ENCODE measurements around the gene SLC6A18. TPM values are rescaled to one million over a fixed set of nuclear protein-coding genes. Genes with fewer than 3 reads are reported as not detected.

The SLC6A18 gene
- total RNA-seq, 1 donor from 2014 or later, result not detected

DNA sequence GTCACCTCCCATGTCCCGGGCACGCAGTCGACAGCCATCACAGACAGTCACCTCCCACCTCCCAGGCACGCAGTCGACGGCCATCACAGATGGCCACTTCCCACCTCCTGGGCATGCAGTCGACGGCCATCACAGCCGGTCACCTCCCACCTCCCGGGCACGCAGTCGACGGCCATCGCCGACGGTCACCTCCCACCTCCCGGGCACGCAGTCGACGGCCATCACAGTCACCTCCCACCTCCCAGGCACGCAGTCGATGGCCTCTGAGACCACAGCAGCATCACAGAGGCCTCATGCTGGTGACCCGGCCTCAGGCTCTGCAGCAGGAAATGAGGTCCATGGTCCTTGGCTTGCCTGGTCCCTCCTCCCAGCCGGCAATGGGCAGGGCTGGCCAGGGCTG, 29.3 kb upstream of the SLC6A18 start:
- H3K36me3 Mint-ChIP-seq (ENCODE audit: low read depth, unreplicated experiment), result no peaks in the 10 kb centered on the region
- Histone ChIP-seq H3K4me2 (ENCODE audit: low read length) (no peak overlapping the region), H4K20me1 (ENCODE audit: insufficient read depth, low read length) (no peaks in the 10 kb centered on the region), H3K4me3 (ENCODE audit: insufficient read depth, low read depth, low read length) (no peak overlapping the region), H3K27ac (ENCODE audit: low read depth, low read length) (no peak overlapping the region), H3K9ac (ENCODE audit: low read length) (no peak overlapping the region), H3K36me3 (ENCODE audit: insufficient read depth, low read length) (no peaks in the 10 kb centered on the region), H3K79me2 (ENCODE audit: insufficient read depth, low read length) (no peaks in the 10 kb centered on the region), H3K9me3 (ENCODE audit: insufficient read depth, low read depth, low read length) (no peaks in the 10 kb centered on the region), H3K4me1 (ENCODE audit: insufficient read depth, low read length) (no peaks in the 10 kb centered on the region), H3K27me3 (ENCODE audit: insufficient read depth, low read length) (peaks cover 2% of the 10 kb centered on the region), H2AFZ (ENCODE audit: low read depth, low read length) (no peak overlapping the region)
- no peak for FAIRE-seq
- no peak overlapping the region for H3K4me3 Mint-ChIP-seq (ENCODE audit: unreplicated experiment)
- no peaks in the 10 kb centered on the region for H3K4me1 Mint-ChIP-seq (ENCODE audit: low read depth, unreplicated experiment)
- H3K9me3 Mint-ChIP-seq (ENCODE audit: unreplicated experiment), result peaks cover 3% of the 10 kb centered on the region
- no peak overlapping the region for H3K27ac Mint-ChIP-seq (ENCODE audit: unreplicated experiment)
- H3K27me3 Mint-ChIP-seq (ENCODE audit: low read depth, unreplicated experiment), result peaks cover 36% of the 10 kb centered on the region
- DNase-seq (ENCODE audit: low read depth), result no peak
- TF ChIP-seq EZH2 (IDR thresholded peaks at IDR 0.05; ENCODE audit: insufficient read depth, low read length), result no peak
- no peak for TF ChIP-seq CTCF (IDR thresholded peaks at IDR 0.05; ENCODE audit: insufficient read depth, low read depth, low read length)

GRCh38 chr5:1196562-1196961, 28.6 kb upstream of the SLC6A18 start:
- no peak for DNase-seq (ENCODE audit: low read depth)
- no peak overlapping the region for H3K27ac Mint-ChIP-seq (ENCODE audit: unreplicated experiment)
- no peaks in the 10 kb centered on the region for H3K4me1 ChIP-seq (ENCODE audit: insufficient read depth, low read length)
- no peak overlapping the region for H2AFZ ChIP-seq (ENCODE audit: low read depth, low read length)
- no peak overlapping the region for H3K4me3 ChIP-seq (ENCODE audit: insufficient read depth, low read depth, low read length)
- TF ChIP-seq EZH2 (IDR thresholded peaks at IDR 0.05; ENCODE audit: insufficient read depth, low read length) (no peak), CTCF (IDR thresholded peaks at IDR 0.05; ENCODE audit: insufficient read depth, low read depth, low read length) (no peak)
- H3K4me1 Mint-ChIP-seq (ENCODE audit: low read depth, unreplicated experiment), result no peaks in the 10 kb centered on the region
- no peak for FAIRE-seq
- no peak overlapping the region for H3K4me2 ChIP-seq (ENCODE audit: low read length)
- H4K20me1 ChIP-seq (ENCODE audit: insufficient read depth, low read length), result no peaks in the 10 kb centered on the region
- H3K4me3 Mint-ChIP-seq (ENCODE audit: unreplicated experiment), result no peak overlapping the region
- H3K27ac ChIP-seq (ENCODE audit: low read depth, low read length), result no peak overlapping the region
- no peak overlapping the region for H3K9ac ChIP-seq (ENCODE audit: low read length)
- H3K36me3 ChIP-seq (ENCODE audit: insufficient read depth, low read length), result no peaks in the 10 kb centered on the region
- H3K9me3 Mint-ChIP-seq (ENCODE audit: unreplicated experiment), result peaks cover 3% of the 10 kb centered on the region
- H3K36me3 Mint-ChIP-seq (ENCODE audit: low read depth, unreplicated experiment), result no peaks in the 10 kb centered on the region
- H3K9me3 ChIP-seq (ENCODE audit: insufficient read depth, low read depth, low read length), result no peaks in the 10 kb centered on the region
- peaks cover 2% of the 10 kb centered on the region for H3K27me3 ChIP-seq (ENCODE audit: insufficient read depth, low read length)
- peaks cover 35% of the 10 kb centered on the region for H3K27me3 Mint-ChIP-seq (ENCODE audit: low read depth, unreplicated experiment)
- no peaks in the 10 kb centered on the region for H3K79me2 ChIP-seq (ENCODE audit: insufficient read depth, low read length)

DNA sequence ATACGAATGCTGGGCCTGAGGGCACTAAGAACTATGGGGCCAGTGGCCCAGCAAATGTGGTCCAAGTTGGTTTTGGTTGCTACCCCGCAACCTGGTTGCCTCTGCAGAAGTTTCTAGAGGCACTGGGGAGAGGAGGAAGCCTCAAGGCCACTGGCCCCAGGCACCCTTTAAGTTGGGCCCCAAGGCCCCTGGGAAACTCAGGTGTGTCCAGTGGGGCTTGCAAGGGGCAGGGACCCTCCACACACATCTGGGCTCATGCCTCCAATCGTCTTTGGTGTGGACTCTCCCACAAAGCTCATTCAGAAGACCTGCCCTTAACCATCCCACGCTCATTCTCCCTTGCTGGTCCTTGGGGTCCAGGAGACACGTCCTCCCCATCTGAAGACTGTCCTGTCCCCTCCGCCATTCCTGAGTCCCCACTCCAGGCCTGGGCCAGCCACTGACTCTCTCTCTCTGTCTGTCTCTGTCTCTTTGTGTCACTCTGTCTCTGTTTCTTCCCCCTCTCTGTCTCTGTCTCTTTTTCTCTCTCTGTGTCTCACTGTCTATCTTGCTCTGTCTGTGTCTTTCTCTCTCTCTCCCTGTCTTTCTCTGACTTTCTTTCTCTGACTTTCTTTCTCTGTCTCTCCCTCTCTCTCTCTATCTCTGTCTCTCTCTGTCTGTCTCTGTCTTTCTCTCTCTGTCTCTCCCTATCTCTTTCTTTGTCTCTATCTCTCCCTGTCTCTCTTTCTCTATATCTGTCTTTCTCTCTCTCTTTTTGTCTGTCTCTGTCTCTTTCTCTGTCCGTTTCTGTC, 27.1 kb upstream of the SLC6A18 start:
- no peak overlapping the region for H2AFZ ChIP-seq (ENCODE audit: low read depth, low read length)
- no peaks in the 10 kb centered on the region for H3K4me1 ChIP-seq (ENCODE audit: insufficient read depth, low read length)
- Mint-ChIP-seq H3K9me3 (ENCODE audit: unreplicated experiment) (peaks cover 3% of the 10 kb centered on the region), H3K4me1 (ENCODE audit: low read depth, unreplicated experiment) (no peaks in the 10 kb centered on the region), H3K27ac (ENCODE audit: unreplicated experiment) (no peak overlapping the region), H3K27me3 (ENCODE audit: low read depth, unreplicated experiment) (peaks cover 35% of the 10 kb centered on the region), H3K36me3 (ENCODE audit: low read depth, unreplicated experiment) (no peaks in the 10 kb centered on the region), H3K4me3 (ENCODE audit: unreplicated experiment) (no peak overlapping the region)
- no peak for FAIRE-seq
- peaks cover 2% of the 10 kb centered on the region for H3K27me3 ChIP-seq (ENCODE audit: insufficient read depth, low read length)
- no peaks in the 10 kb centered on the region for H3K79me2 ChIP-seq (ENCODE audit: insufficient read depth, low read length)
- no peak overlapping the region for H3K9ac ChIP-seq (ENCODE audit: low read length)
- no peaks in the 10 kb centered on the region for H3K36me3 ChIP-seq (ENCODE audit: insufficient read depth, low read length)
- no peak overlapping the region for H3K4me3 ChIP-seq (ENCODE audit: insufficient read depth, low read depth, low read length)
- no peak for DNase-seq (ENCODE audit: low read depth)
- H3K4me2 ChIP-seq (ENCODE audit: low read length), result no peak overlapping the region
- no peak overlapping the region for H3K27ac ChIP-seq (ENCODE audit: low read depth, low read length)
- TF ChIP-seq CTCF (IDR thresholded peaks at IDR 0.05; ENCODE audit: insufficient read depth, low read depth, low read length), result no peak
- TF ChIP-seq EZH2 (IDR thresholded peaks at IDR 0.05; ENCODE audit: insufficient read depth, low read length), result no peak
- no peaks in the 10 kb centered on the region for H3K9me3 ChIP-seq (ENCODE audit: insufficient read depth, low read depth, low read length)
- no peaks in the 10 kb centered on the region for H4K20me1 ChIP-seq (ENCODE audit: insufficient read depth, low read length)
